ENCODE measurements around the gene DOP1A. TPM values are rescaled to one million over a fixed set of nuclear protein-coding genes. Genes with fewer than 3 reads are reported as not detected.

DOP1A gene, protein sequence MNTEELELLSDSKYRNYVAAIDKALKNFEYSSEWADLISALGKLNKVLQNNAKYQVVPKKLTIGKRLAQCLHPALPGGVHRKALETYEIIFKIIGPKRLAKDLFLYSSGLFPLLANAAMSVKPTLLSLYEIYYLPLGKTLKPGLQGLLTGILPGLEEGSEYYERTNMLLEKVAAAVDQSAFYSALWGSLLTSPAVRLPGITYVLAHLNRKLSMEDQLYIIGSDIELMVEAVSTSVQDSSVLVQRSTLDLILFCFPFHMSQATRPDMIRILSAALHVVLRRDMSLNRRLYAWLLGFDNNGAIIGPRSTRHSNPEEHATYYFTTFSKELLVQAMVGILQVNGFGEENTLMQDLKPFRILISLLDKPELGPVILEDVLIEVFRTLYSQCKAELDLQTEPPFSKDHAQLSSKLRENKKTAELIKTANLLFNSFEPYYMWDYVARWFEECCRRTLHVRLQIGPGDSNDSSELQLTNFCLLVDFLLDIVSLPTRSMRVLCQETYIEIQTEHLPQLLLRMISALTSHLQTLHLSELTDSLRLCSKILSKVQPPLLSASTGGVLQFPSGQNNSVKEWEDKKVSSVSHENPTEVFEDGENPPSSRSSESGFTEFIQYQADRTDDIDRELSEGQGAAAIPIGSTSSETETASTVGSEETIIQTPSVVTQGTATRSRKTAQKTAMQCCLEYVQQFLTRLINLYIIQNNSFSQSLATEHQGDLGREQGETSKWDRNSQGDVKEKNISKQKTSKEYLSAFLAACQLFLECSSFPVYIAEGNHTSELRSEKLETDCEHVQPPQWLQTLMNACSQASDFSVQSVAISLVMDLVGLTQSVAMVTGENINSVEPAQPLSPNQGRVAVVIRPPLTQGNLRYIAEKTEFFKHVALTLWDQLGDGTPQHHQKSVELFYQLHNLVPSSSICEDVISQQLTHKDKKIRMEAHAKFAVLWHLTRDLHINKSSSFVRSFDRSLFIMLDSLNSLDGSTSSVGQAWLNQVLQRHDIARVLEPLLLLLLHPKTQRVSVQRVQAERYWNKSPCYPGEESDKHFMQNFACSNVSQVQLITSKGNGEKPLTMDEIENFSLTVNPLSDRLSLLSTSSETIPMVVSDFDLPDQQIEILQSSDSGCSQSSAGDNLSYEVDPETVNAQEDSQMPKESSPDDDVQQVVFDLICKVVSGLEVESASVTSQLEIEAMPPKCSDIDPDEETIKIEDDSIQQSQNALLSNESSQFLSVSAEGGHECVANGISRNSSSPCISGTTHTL (N-terminal part only)
- polyA plus RNA-seq (2011; rRNA removed), result 4.7 and 11.5 TPM in 2 replicates
- 12.5 and 15.7 TPM in 2 replicates for polyA minus RNA-seq (2011; rRNA and poly(A)+ RNA removed)

DNA sequence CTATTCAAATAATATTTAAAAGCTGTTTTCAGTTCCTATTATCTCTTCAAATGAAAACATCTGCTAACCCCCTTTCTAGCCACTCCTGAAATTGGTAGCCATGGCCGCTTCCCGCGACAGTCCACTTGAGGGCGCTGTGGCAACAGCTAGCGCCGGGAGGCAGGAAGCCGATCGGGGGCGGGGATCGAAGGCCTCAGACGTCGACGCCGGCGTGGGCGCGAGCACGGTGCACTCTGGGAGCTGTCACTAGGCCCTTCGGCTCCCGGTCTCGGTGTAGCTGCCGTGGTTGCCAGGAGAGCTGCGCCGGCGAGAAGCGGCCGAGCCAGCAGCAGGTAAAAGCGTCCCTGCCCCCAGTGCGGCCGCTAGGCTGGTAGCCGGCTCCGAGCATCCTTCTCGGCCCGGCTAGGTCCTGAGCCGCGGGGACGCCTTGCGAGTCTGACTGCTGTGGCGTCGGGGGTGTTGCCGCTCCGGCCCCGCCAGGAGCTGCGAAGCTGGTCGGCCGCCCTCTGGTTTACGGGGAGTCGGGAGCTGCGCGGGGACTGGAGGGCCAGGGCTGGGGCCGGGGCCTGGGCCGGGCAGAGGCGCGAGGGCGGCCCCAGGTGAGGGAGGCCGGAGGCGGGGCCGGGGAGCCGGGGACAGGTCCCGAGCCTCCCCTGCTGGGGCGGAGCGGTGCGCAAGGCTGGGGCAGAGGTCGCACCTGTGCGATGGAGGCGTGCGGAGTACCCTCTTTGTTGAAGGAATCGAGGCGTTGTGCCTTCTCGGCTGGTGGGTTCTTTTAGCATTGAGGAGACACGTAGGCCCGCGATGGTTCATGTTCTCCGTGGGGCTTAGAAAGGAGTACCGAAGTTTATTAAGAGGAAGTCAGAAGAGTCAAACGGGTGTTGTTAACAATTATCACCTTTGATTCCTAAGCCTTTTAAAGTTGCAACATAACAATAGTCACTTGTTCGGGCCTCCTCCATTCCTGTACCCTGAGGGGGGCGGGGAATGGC lies at the start of gene DOP1A:
TSS of gene DOP1A (plus strand) at position 224 of the 992 bp plus-strand sequence. CDS start 29,307 bp downstream, outside the sequence.
- Histone ChIP-seq H3K27me3 (ENCODE audit: control insufficient read depth, insufficient read depth, low read length) (no peaks in the 10 kb centered on the region), H3K36me3 (ENCODE audit: control insufficient read depth, insufficient read depth, low read length) (no peaks in the 10 kb centered on the region), H3K4me3 (ENCODE audit: low read depth, low read length) (peak within 1 kb of the TSS; percentile 97)
- peak; percentile 47 for DNase-seq (ENCODE audit: low read depth)
- ChIA-PET CTCF (interaction anchor here (0.6 to 10.2 kb wide), 47 partner anchors 8 to 819 kb away, joined by 3 to 281 read pairs (median 6); partner anchors contain the start of genes PGM3, PRSS35 and RWDD2A), POLR2A (interaction anchor here (0.6 kb wide), 1 partner anchor 448 kb away, joined by 3 read pairs; no protein-coding TSS in a partner anchor)
- TF ChIP-seq, protein P1, sequence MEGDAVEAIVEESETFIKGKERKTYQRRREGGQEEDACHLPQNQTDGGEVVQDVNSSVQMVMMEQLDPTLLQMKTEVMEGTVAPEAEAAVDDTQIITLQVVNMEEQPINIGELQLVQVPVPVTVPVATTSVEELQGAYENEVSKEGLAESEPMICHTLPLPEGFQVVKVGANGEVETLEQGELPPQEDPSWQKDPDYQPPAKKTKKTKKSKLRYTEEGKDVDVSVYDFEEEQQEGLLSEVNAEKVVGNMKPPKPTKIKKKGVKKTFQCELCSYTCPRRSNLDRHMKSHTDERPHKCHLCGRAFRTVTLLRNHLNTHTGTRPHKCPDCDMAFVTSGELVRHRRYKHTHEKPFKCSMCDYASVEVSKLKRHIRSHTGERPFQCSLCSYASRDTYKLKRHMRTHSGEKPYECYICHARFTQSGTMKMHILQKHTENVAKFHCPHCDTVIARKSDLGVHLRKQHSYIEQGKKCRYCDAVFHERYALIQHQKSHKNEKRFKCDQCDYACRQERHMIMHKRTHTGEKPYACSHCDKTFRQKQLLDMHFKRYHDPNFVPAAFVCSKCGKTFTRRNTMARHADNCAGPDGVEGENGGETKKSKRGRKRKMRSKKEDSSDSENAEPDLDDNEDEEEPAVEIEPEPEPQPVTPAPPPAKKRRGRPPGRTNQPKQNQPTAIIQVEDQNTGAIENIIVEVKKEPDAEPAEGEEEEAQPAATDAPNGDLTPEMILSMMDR (IDR thresholded peaks at IDR 0.05; ENCODE audit: insufficient read depth, low read depth, low read length), result peak; percentile 99

DNA sequence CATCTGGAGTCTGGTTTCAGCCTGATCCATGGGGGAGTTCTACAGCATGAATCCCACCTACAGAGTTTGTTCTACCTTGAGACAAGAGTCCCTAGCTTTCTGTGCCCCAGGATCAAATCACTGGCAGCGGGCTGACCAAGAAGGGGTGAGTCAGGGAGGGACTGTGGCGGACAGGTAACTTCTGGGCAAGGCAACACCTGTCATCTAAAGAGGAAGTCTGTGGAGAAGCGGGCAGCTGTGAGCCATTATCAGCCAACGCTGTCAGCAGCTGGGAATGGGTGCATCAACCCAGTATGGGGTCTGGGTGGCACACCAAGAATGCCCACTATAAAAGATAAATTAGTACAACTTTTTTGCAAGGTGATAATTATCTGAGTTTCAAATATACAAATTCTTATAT lies 47.7 kb upstream of the DOP1A start:
- ChIA-PET POLR2A (no interaction called here), CTCF (no interaction called here)
- Histone ChIP-seq H3K4me3 (ENCODE audit: low read depth, low read length) (no peak overlapping the region), H3K36me3 (ENCODE audit: control insufficient read depth, insufficient read depth, low read length) (peaks cover 2% of the 10 kb centered on the region), H3K27me3 (ENCODE audit: control insufficient read depth, insufficient read depth, low read length) (no peaks in the 10 kb centered on the region)
- no peak for DNase-seq (ENCODE audit: low read depth)
- TF ChIP-seq, protein P1 (IDR thresholded peaks at IDR 0.05; ENCODE audit: insufficient read depth, low read depth, low read length), result no peak

DNA sequence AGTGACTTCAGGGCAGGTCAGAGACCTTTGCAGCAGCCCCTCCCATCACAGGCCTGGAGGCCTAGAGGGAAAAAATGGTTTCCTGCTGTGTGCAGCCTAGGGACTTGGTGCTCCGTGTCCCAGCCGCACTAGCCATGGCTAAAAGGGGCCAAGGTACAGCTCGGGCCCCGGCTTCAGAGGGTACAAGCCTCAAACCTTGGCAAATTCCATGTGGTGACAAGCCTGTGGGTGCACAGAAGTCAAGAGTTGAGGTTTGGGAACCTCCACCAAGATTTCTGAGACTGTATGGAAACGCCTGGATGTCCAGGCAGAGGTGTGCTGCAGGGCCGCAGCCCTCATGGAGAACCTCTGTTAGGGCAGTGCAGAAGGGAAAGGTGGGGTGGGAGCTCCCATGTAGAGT lies 35.8 kb upstream of the DOP1A start:
- H3K4me3 ChIP-seq (ENCODE audit: low read depth, low read length), result no peak overlapping the region
- no peak for DNase-seq (ENCODE audit: low read depth)
- POLR2A ChIA-PET, result no interaction called here
- CTCF ChIA-PET, result interaction anchor here (0.6 kb wide), 1 partner anchor 117 kb away, joined by 4 read pairs; no protein-coding TSS in a partner anchor
- no peaks in the 10 kb centered on the region for H3K36me3 ChIP-seq (ENCODE audit: control insufficient read depth, insufficient read depth, low read length)
- TF ChIP-seq, protein P1 (IDR thresholded peaks at IDR 0.05; ENCODE audit: insufficient read depth, low read depth, low read length), result no peak
- H3K27me3 ChIP-seq (ENCODE audit: control insufficient read depth, insufficient read depth, low read length), result no peaks in the 10 kb centered on the region

DNA sequence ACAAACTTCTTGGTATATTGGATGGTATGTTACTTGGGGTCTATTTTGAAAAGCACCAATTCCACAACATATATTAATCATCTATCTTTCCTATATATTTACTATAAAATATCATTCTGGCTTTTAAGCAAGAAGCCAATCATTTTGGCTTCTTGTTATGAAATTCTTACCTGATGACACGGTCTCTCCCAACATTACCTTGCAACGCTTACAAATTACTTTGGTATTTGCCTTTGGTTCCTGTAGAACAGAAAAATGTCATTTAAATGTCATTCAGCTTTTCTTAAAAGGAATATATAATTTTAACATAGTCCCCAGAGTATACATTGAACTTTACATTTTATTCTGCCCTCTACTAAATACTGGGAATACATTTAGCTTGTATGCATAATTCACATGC lies 29.2 kb upstream of the DOP1A start:
- Histone ChIP-seq H3K4me3 (ENCODE audit: low read depth, low read length) (no peak overlapping the region), H3K36me3 (ENCODE audit: control insufficient read depth, insufficient read depth, low read length) (no peaks in the 10 kb centered on the region), H3K27me3 (ENCODE audit: control insufficient read depth, insufficient read depth, low read length) (no peaks in the 10 kb centered on the region)
- DNase-seq (ENCODE audit: low read depth), result no peak
- ChIA-PET POLR2A (no interaction called here), CTCF (interaction anchor here (1.5 kb wide), 1 partner anchor 9 kb away, joined by 5 read pairs; no protein-coding TSS in a partner anchor)
- TF ChIP-seq, protein P1 (IDR thresholded peaks at IDR 0.05; ENCODE audit: insufficient read depth, low read depth, low read length), result no peak

All from BJ (cell line).